OCI-LY7 (cell line): ENCODE results near the gene ARFGAP3. TPM values are rescaled to one million over a fixed set of nuclear protein-coding genes. Genes with fewer than 3 reads are reported as not detected.

Experiments used
- BruUV-seq: library from RNA; stranded (reverse); fragments of 400-500 nt; replicated peaks from 2 replicates; lab custom pipeline; 2021; lab: Mats Ljungman, UMichigan
- CTCF ChIA-PET: fragments of 300-600 bp; sonication (Branson Sonifier 250); formaldehyde crosslinking; loops from one replicate; lab custom pipeline; 2022; ENCODE audit warnings: antibody characterized with exemption; ENCODE audit not compliant: unreplicated experiment; lab: Charles Lee
- POLR2A ChIA-PET: fragments of 300-600 bp; sonication (Branson Sonifier 250); formaldehyde crosslinking; loops from one replicate; lab custom pipeline; 2022; ENCODE audit warnings: antibody characterized with exemption; lab: Charles Lee
- DNase-seq: peaks from one replicate; pipeline ENCODE4 v3.0.0-alpha.2; 2015; ENCODE audit warnings: low spot score
- H2AFZ ChIP-seq: fragments of 200-600 bp; sonication (generic), shearing (Covaris generic); 2 replicates; pipeline ENCODE4 v1.6.1; 2014; ENCODE audit warnings: mild to moderate bottlenecking, antibody characterized with exemption, low read length, moderate library complexity
- H3K27ac ChIP-seq: fragments of 200-600 bp; sonication (generic); 2 replicates; pipeline ENCODE4 v1.5.1; 2014; ENCODE audit warnings: mixed run types, low read depth, mild to moderate bottlenecking, moderate library complexity, low read length, inconsistent platforms; ENCODE audit not compliant: poor library complexity, severe bottlenecking
- H3K36me3 ChIP-seq: fragments of 200-600 bp; sonication (generic); 2 replicates; pipeline ENCODE4 v1.6.1; 2014; ENCODE audit warnings: mild to moderate bottlenecking, antibody characterized with exemption, low read length, moderate library complexity, mixed read lengths; ENCODE audit not compliant: insufficient read depth
- H3K4me1 ChIP-seq: fragments of 200-600 bp; sonication (generic); 2 replicates; pipeline ENCODE4 v1.5.1; 2014; ENCODE audit warnings: mild to moderate bottlenecking, low read length; ENCODE audit not compliant: insufficient read depth, poor library complexity, severe bottlenecking
- H3K4me2 ChIP-seq: fragments of 200-600 bp; sonication (generic); 2 replicates; pipeline ENCODE4 v1.6.1; 2014; ENCODE audit warnings: mild to moderate bottlenecking, low read length
- H3K4me3 ChIP-seq: fragments of 200-600 bp; sonication (generic); 2 replicates; pipeline ENCODE4 v1.5.1; 2014; ENCODE audit warnings: mild to moderate bottlenecking, low read depth, low read length; ENCODE audit not compliant: poor library complexity, severe bottlenecking
- H3K79me2 ChIP-seq: fragments of 200-600 bp; sonication (generic); 2 replicates; pipeline ENCODE4 v1.6.1; 2016; ENCODE audit warnings: low read depth, mild to moderate bottlenecking, low read length, moderate library complexity, mixed read lengths; ENCODE audit not compliant: insufficient read depth
- H3K9me2 ChIP-seq: fragments of 200-600 bp; sonication (generic); 2 replicates; pipeline ENCODE4 v1.6.1; 2016; ENCODE audit warnings: mild to moderate bottlenecking, low read length, mixed read lengths; ENCODE audit not compliant: insufficient read depth
- H3K9me3 ChIP-seq: fragments of 200-600 bp; sonication (generic); 2 replicates; pipeline ENCODE4 v1.6.1; 2014; ENCODE audit warnings: mild to moderate bottlenecking, mixed run types, low read length, mixed read lengths
- H4K20me1 ChIP-seq: fragments of 200-600 bp; sonication (generic); 2 replicates; pipeline ENCODE4 v1.6.1; 2014; ENCODE audit warnings: mild to moderate bottlenecking, antibody characterized with exemption, low read length, moderate library complexity, mixed read lengths; ENCODE audit not compliant: insufficient read depth
- CTCF ChIP-seq: fragments of 200-600 bp; sonication (generic); conservative IDR thresholded peaks from 2 replicates; pipeline ENCODE4 v1.5.1; 2014; ENCODE audit warnings: mild to moderate bottlenecking, antibody characterized with exemption, low read length, moderate library complexity, mixed read lengths
- EZH2phosphoT487 ChIP-seq: fragments of 200-600 bp; sonication (generic); IDR thresholded peaks from 2 replicates; pipeline ENCODE4 v1.6.1; 2018; ENCODE audit warnings: low read depth, borderline replicate concordance, mild to moderate bottlenecking, mixed run types, antibody characterized with exemption, low read length, moderate library complexity, mixed read lengths
- intact Hi-C: fragments of 100-400 bp; cut with micrococcal nuclease; formaldehyde crosslinking; loops from one replicate; pipeline ENCODE4 v1.10.0; 2022; ENCODE audit not compliant: unreplicated experiment
- total RNA-seq, 2 experiments: library from RNA; depleted of rRNA in 1 of 2; stranded (reverse); fragments of >200 nt in 1 of 2; shearing (Covaris generic) in 1 of 2; gene quantifications; 2 replicates each; pipeline ENCODE4 v1.2.3, GENCODE V29; 2014 to 2022

Gene ARFGAP3
- total RNA-seq, 2 experiments from 2014 or later = 24.2 to 47.0 TPM

GRCh38 chr22:42855211-42855610, 1.9 kb downstream of the ARFGAP3 start:
- H3K36me3 ChIP-seq = no peaks in the 10 kb centered on the region; the same call in 1 of the 2 replicates
- H2AFZ ChIP-seq = no peak overlapping the region
- no peaks in the 10 kb centered on the region for H4K20me1 ChIP-seq
- no TSS peak for BruUV-seq
- H3K4me2 ChIP-seq = no peak overlapping the region
- CTCF ChIA-PET = no interaction called here
- H3K9me2 ChIP-seq = no peaks in the 10 kb centered on the region
- H3K9me3 ChIP-seq = no peaks in the 10 kb centered on the region
- H3K4me3 ChIP-seq = no peak overlapping the region
- peaks cover 14% of the 10 kb centered on the region for H3K4me1 ChIP-seq
- DNase-seq = no peak
- TF ChIP-seq CTCF (no peak), EZH2phosphoT487 (no peak)
- POLR2A ChIA-PET = interaction anchor here (0.6 kb wide), 1 partner anchor 38 kb away, joined by 3 read pairs; no protein-coding TSS in a partner anchor
- intact Hi-C loops = loop anchor here (5.0 kb wide), 1 partner anchor 232 kb away; the partner anchor contains the start of gene TTLL1
- H3K27ac ChIP-seq = no peak overlapping the region
- H3K79me2 ChIP-seq = peaks cover 8% of the 10 kb centered on the region; the same call in 1 of the 2 replicates

DNA sequence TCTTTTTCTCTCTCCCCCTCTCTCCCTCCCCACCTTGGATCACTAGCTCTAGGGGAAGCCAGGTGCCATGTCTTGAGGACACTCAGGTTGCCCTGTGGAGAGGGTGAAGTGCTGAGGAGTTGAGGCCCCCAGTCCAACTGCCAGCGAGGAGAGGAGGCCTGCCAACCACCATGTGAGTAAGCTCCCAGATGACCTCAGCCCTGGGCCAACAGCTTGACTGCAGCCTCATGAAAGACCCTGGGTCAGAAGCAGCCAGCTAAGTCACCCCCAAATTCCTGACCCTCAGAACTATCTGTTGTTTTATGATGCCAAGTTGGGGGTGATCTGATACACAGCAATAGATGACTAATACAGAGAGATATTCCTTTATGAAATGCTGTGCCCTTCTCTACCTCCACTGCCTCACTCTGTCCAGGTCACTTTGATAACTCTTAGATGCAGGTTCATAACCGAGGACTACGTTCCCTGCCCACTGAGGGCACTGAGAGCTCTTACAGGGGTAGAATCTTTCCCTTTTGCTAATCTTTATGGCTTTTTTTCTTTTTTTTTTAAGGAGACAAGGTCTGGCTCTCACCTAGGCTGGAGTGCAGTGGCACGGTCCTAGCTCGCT, 8.0 kb downstream of the ARFGAP3 start:
- TF ChIP-seq EZH2phosphoT487 = no peak
- TF ChIP-seq CTCF = no peak
- no peaks in the 10 kb centered on the region for H4K20me1 ChIP-seq
- intact Hi-C loops = no loop called here
- ChIA-PET POLR2A (interaction anchor here (0.7 to 0.9 kb wide), 2 partner anchors 53 to 276 kb away, joined by 3 to 7 read pairs; no protein-coding TSS in a partner anchor), CTCF (no interaction called here)
- H3K4me3 ChIP-seq = no peak overlapping the region
- DNase-seq = no peak
- H3K9me3 ChIP-seq = no peaks in the 10 kb centered on the region
- H3K4me2 ChIP-seq = no peak overlapping the region
- H2AFZ ChIP-seq = no peak overlapping the region
- peaks cover 18% of the 10 kb centered on the region for H3K36me3 ChIP-seq
- H3K4me1 ChIP-seq = no peaks in the 10 kb centered on the region
- H3K27ac ChIP-seq = no peak overlapping the region
- H3K9me2 ChIP-seq = no peaks in the 10 kb centered on the region
- no TSS peak for BruUV-seq
- no peaks in the 10 kb centered on the region for H3K79me2 ChIP-seq

GRCh38 chr22:42847110-42847509, 10.0 kb downstream of the ARFGAP3 start:
- no peaks in the 10 kb centered on the region for H3K9me2 ChIP-seq
- H3K36me3 ChIP-seq = peaks cover 18% of the 10 kb centered on the region
- H3K4me1 ChIP-seq = no peaks in the 10 kb centered on the region
- H2AFZ ChIP-seq = no peak overlapping the region
- H3K4me2 ChIP-seq = no peak overlapping the region
- no peak overlapping the region for H3K4me3 ChIP-seq
- H4K20me1 ChIP-seq = no peaks in the 10 kb centered on the region
- H3K9me3 ChIP-seq = no peaks in the 10 kb centered on the region
- POLR2A ChIA-PET = no interaction called here
- H3K27ac ChIP-seq = no peak overlapping the region
- no peaks in the 10 kb centered on the region for H3K79me2 ChIP-seq
- CTCF ChIA-PET = no interaction called here
- no TSS peak for BruUV-seq
- TF ChIP-seq CTCF = no peak
- TF ChIP-seq EZH2phosphoT487 = no peak
- intact Hi-C loops = no loop called here
- DNase-seq = no peak
